SJSA1 (cell line): ENCODE results near the gene HIGD1A. TPM values are rescaled to one million over a fixed set of nuclear protein-coding genes. Genes with fewer than 3 reads are reported as not detected.

Experiments used
- DNase-seq, 2 experiments: peaks; one replicate each; pipeline ENCODE4 v3.0.0-alpha.2; 2015 to 2020; ENCODE audit warnings: low spot score in 2 of 2, low read depth in 1 of 2
- H3K27ac ChIP-seq: fragments of 250-450 bp; sonication (Bioruptor Pico); 2 replicates; pipeline ENCODE4 v1.5.1; 2020; ENCODE audit warnings: mild to moderate bottlenecking, moderate library complexity
- H3K27me3 ChIP-seq: fragments of 250-450 bp; sonication (Bioruptor Pico); replicated peaks from 2 replicates; pipeline ENCODE4 v1.5.1; 2020; ENCODE audit warnings: mild to moderate bottlenecking, moderate library complexity
- H3K36me3 ChIP-seq: fragments of 250-450 bp; sonication (Bioruptor Pico); 2 replicates; pipeline ENCODE4 v1.5.1; 2020; ENCODE audit warnings: mild to moderate bottlenecking
- H3K4me1 ChIP-seq: fragments of 250-450 bp; sonication (Bioruptor Pico); replicated peaks from 2 replicates; pipeline ENCODE4 v1.6.1; 2021; ENCODE audit warnings: mild to moderate bottlenecking
- H3K4me3 ChIP-seq: fragments of 250-450 bp; sonication (Bioruptor Pico); 2 replicates; pipeline ENCODE4 v1.5.1; 2020; ENCODE audit warnings: mild to moderate bottlenecking
- H3K9me3 ChIP-seq: fragments of 250-450 bp; sonication (Bioruptor Pico); replicated peaks from 2 replicates; pipeline ENCODE4 v1.5.1; 2020; ENCODE audit warnings: mild to moderate bottlenecking
- total RNA-seq: library from RNA; depleted of rRNA; stranded (reverse); fragments of >200 nt; shearing (Covaris generic); gene quantifications from 2 replicates; pipeline ENCODE4 v1.2.3, GENCODE V29; 2014

The HIGD1A gene
- total RNA-seq, 1 experiment from 2014 or later = 227 TPM

DNA sequence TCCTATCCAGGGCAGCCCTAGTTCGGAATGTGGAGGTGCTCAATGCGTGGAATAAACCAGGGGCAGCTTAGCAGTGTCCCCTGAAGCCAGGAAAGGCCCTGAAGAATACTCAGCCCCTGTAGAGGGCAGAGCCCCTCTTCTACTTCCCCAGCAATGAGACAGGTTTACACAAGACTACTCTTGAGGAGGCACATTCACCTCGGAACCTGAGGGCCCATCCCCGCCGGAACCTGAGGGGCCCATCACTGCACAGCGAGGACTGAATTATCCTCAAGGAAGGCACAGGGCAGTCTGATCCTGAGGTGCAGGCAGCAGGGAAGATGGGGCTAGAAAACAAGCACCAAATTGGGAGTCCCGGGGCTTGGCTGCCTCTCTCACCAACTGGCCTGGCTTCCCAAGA, 53.5 kb downstream of the HIGD1A start:
- Histone ChIP-seq H3K36me3 (no peaks in the 10 kb centered on the region), H3K9me3 (no peaks in the 10 kb centered on the region)

GRCh38 chr3:42749753-42750231, 54.5 kb downstream of the HIGD1A start:
- Histone ChIP-seq H3K4me3 (no peak overlapping the region), H3K9me3 (no peaks in the 10 kb centered on the region), H3K36me3 (no peaks in the 10 kb centered on the region), H3K27me3 (no peaks in the 10 kb centered on the region), H3K27ac (no peak overlapping the region), H3K4me1 (peaks cover 10% of the 10 kb centered on the region)
- peak in 1 of 2 experiments; percentile 8 for DNase-seq

More for the DNA sequence above, 53.5 kb downstream of the HIGD1A start:
- DNase-seq = peak in 1 of 2 experiments; percentile 18
- no peak overlapping the region for H3K27ac ChIP-seq
- H3K27me3 ChIP-seq = no peaks in the 10 kb centered on the region
- no peak overlapping the region for H3K4me3 ChIP-seq
- peaks cover 10% of the 10 kb centered on the region for H3K4me1 ChIP-seq

GRCh38 chr3:42749025-42749752, 55.1 kb downstream of the HIGD1A start:
- no peaks in the 10 kb centered on the region for H3K9me3 ChIP-seq
- peak in 1 of 2 experiments; percentile 34 for DNase-seq
- no peaks in the 10 kb centered on the region for H3K36me3 ChIP-seq
- H3K4me3 ChIP-seq = no peak overlapping the region
- no peaks in the 10 kb centered on the region for H3K27me3 ChIP-seq
- H3K27ac ChIP-seq = no peak overlapping the region
- peaks cover 10% of the 10 kb centered on the region for H3K4me1 ChIP-seq

DNA sequence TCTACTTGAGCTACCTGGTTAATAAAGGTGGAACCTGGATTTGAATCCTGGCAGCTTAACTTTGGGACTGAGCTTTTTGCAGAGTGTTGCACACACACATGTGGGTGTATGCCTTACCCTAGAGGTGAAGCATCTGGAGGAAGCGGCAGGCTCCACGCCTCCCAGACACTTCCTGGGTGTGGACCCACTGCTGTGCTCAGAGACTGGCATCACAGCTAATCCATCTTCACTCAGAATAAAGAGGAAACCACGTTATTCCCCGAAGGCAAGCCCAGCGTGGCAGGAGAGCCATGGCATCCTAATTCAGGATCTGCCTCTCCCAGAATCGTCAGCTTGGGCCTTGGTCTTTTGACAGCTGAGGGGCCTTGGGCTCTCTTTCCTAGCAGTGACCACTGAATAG, 56.7 kb downstream of the HIGD1A start:
- Histone ChIP-seq H3K27me3 (no peaks in the 10 kb centered on the region), H3K27ac (no peak overlapping the region), H3K9me3 (no peaks in the 10 kb centered on the region), H3K36me3 (no peaks in the 10 kb centered on the region), H3K4me1 (peaks cover 10% of the 10 kb centered on the region), H3K4me3 (no peak overlapping the region)
- peak in 1 of 2 experiments; percentile 18 for DNase-seq

DNA sequence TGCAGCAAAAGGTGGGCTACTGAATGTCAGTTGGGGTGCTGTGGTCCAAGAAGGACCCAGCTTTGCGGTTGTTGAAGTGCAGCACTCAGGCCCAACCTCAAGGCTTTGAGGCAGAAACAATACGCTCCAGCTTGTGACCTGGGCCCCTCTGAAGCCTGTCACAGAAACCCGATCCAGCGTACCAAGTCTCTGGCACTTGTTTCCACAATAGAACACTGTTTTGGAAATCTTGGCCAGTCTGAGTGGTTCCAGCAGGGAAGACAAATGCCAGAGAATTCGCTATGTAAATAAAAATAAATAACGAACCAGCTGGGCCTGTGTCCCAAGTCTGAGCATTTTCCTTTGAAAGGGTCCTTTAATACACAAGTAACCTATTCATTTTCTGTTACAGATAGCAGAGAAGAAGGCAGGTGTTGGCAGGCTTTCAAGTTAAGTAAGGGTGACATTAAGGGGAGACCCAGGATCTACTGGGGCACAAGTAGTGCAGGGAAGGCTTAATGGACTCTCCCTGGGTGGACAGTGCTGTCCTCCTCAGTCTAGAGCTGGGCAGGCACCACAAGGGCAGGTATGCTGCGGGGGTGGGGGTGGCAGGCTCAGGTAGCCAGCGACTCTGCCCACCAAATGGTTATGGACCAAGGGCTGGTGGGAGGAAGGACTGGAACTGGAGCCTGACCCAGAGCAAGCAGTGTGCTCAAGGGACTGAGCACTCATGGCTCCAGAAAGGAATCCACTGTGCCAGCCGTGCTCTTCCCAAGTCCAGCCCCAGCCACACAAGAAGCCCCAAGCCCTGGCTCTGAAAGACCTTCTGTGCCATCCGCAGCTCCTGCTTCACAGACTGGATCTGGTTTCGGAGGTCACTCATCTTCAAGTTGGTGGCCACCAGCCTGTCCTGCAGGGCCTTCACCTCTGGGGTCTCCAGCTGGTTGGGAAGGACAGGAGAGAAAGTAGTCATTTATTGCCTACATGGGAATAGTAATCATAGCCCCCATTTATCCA, 57.5 kb downstream of the HIGD1A start:
- Histone ChIP-seq H3K27ac (no peak overlapping the region), H3K9me3 (no peaks in the 10 kb centered on the region), H3K36me3 (no peaks in the 10 kb centered on the region), H3K27me3 (no peaks in the 10 kb centered on the region), H3K4me3 (no peak overlapping the region), H3K4me1 (peaks cover 10% of the 10 kb centered on the region)
- peak; percentile 30 to 41 for DNase-seq

DNA sequence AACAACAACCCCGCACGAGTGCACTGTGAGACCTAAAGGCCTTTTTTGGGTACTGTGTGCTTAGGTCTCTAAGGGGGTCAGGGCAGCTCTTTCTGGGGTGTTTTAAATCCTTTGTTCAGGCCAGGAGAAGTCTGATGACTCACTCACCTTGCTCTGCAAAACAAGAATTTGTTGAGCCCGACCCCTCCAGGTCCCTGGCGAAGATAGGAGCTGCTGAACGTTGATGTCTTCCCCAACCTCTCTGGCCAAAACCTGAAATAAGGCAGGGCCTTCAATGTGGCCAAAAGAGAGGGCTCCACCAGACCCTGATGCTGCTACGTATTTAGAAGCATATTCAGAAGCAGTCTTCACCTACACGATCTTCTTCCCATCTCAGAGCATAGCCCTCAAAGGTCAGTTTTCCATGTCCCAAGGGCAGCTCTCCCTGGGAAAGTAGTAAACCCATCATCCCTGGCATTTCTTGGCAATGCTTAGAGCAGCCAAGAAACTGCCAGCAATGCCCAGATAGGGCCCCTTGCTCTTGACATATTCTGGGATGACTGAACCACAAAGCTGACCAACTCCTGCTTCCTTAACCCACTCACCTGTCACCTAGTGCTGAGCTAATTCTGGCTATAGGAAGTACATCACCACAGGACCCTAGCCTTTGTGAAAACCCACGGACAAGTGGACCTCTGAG, 58.4 kb downstream of the HIGD1A start:
- peaks cover 10% of the 10 kb centered on the region for H3K4me1 ChIP-seq
- no peak overlapping the region for H3K27ac ChIP-seq
- no peaks in the 10 kb centered on the region for H3K36me3 ChIP-seq
- no peaks in the 10 kb centered on the region for H3K27me3 ChIP-seq
- H3K4me3 ChIP-seq = no peak overlapping the region
- no peaks in the 10 kb centered on the region for H3K9me3 ChIP-seq
- DNase-seq = peak in 1 of 2 experiments; percentile 23

DNA sequence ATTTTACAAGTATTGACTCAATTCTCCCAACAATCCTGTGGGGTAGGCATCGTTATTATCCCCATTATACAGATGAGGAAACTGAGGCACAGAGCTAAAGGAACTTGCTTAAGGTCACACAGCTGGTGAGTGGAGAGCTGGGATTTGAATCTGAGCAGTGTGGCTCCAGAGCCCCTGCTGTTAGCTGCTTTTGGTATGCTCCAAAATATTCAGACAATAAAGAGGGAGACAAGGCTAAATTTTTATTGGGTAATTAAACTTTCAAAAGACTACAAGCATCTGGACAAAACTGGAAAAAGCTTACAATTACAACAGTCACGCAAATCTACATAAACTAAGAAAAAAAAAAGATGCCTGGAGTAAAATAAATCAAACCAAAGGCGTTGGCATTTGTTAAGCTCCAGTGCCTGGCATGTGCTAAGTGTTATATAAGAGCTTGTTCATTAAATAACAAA, 59.0 kb downstream of the HIGD1A start:
- no peak overlapping the region for H3K4me3 ChIP-seq
- H3K27me3 ChIP-seq = no peaks in the 10 kb centered on the region
- H3K9me3 ChIP-seq = no peaks in the 10 kb centered on the region
- DNase-seq = no peak
- no peak overlapping the region for H3K27ac ChIP-seq
- H3K36me3 ChIP-seq = no peaks in the 10 kb centered on the region
- peaks cover 10% of the 10 kb centered on the region for H3K4me1 ChIP-seq

DNA sequence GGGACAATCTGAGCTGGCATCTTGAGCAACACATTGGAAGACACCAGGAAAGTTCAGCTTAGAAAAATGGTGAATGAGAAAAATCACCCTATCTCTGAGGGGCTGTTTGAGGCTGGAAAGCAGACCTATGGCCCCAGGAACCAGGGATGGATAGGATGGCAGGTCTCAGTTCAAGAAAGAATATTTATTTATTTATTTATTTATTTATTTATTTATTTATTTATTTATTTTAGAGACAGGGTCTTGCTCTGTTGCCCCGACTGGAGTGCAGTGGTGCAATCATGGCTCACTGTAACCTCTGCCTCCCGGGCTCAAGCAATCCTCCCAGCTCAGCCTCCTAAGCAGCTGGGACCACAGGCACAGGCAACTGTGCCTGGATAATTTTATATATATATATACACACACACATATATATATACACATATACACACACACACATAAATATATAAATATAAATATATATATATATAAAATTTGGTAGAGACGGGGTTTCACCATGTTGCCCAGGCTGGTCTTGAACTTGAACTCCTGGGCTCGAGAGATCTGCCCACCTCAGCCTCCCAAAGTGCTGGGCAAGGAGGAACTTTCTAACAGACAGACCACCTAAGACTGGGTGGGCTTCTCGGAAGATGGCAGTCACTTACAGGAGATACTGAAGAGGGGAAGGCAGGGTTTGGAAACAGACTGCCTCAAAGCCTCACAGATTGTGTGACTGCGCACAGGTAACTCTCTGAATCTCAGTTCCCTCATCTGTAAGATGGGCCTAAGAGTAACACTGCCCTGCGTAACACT, 60.9 kb downstream of the HIGD1A start:
- no peak overlapping the region for H3K27ac ChIP-seq
- DNase-seq = peak in 1 of 2 experiments; percentile 7
- H3K9me3 ChIP-seq = no peaks in the 10 kb centered on the region
- H3K4me1 ChIP-seq = peaks cover 10% of the 10 kb centered on the region
- H3K4me3 ChIP-seq = no peak overlapping the region
- H3K36me3 ChIP-seq = no peaks in the 10 kb centered on the region
- H3K27me3 ChIP-seq = no peaks in the 10 kb centered on the region

- Histone ChIP-seq H3K9me3 (no peaks in the 10 kb centered on the region), H3K27ac (no peak overlapping the region), H3K4me3 (no peak overlapping the region), H3K27me3 (no peaks in the 10 kb centered on the region), H3K36me3 (no peaks in the 10 kb centered on the region), H3K4me1 (peaks cover 10% of the 10 kb centered on the region)
- DNase-seq = peak in 1 of 2 experiments; percentile 25
Measured at GRCh38 chr3:42742688-42743087, 61.6 kb downstream of the HIGD1A start.

GRCh38 chr3:42742259-42742658, 62.0 kb downstream of the HIGD1A start:
- Histone ChIP-seq H3K4me1 (peaks cover 10% of the 10 kb centered on the region), H3K4me3 (no peak overlapping the region), H3K27ac (no peak overlapping the region), H3K9me3 (no peaks in the 10 kb centered on the region), H3K36me3 (no peaks in the 10 kb centered on the region), H3K27me3 (no peaks in the 10 kb centered on the region)
- DNase-seq = peak in 1 of 2 experiments; percentile 16

DNA sequence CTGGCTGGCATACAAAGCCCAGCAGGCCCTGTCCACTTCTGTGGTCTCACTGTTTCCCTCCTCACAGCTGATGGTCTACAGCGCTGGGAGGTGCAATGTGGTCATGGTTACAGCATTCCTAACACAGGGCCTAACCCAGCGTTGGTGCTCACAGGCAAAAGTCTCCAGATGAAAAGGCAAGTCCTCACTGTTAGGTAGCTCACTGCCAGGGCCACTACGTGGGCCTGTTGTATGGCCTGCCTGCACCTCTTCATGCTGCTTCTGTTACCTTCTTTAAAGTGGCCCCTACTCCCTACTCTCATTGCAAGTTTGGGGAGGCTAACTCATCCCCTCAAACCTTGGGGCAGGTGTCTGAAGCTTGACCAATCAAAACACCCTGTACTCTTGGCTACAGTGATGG, 62.5 kb downstream of the HIGD1A start:
- no peak overlapping the region for H3K27ac ChIP-seq
- H3K36me3 ChIP-seq = no peaks in the 10 kb centered on the region
- H3K27me3 ChIP-seq = no peaks in the 10 kb centered on the region
- peaks cover 8% of the 10 kb centered on the region for H3K4me1 ChIP-seq
- peak in 1 of 2 experiments; percentile 9 for DNase-seq
- H3K9me3 ChIP-seq = no peaks in the 10 kb centered on the region
- H3K4me3 ChIP-seq = no peak overlapping the region

DNA sequence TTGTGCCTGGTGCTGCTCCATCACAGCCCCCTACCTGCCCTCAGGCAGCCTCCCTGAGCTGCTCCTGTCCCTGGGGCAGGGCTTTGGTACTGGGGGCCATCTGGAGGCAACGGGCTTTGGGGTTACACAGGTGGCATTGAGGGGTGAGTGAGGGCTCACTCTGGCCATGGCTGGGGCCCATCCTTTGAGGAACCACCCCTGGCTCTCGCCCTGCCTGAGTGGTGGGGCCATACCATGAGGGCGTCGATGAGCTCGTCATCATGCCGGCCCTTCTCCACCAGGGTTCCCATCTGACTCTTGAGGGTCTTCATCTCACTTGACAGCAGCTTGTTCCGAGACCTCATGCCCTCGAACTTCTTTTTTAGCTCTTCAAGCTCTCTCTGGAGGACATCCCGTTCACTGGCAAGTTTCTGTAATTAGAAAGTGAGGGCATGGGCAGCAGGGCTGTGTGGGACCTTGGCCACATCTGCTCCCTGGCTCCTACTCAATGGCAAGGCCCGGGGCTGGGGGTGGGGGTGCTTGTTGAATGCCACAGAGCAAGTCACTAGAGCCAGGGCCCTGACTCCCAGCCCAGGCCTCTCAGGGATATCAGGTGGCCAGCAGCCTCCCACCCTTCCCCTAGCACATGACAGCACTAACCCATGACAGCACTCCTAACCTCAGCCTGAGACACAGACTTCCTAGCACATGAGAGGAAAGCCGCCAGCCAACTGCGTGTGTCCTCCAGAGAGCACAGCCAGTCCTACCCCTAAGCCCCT, 64.7 kb downstream of the HIGD1A start:
- H3K4me1 ChIP-seq = no peaks in the 10 kb centered on the region
- no peak overlapping the region for H3K27ac ChIP-seq
- DNase-seq = peak in 1 of 2 experiments; percentile 32
- H3K4me3 ChIP-seq = no peak overlapping the region
- H3K9me3 ChIP-seq = no peaks in the 10 kb centered on the region
- no peaks in the 10 kb centered on the region for H3K36me3 ChIP-seq
- H3K27me3 ChIP-seq = no peaks in the 10 kb centered on the region
